Left lung (tissue), 10 donors: ENCODE results near the gene ANKMY2. TPM values are rescaled to one million over a fixed set of nuclear protein-coding genes. Genes with fewer than 3 reads are reported as not detected.

Experiments
- ATAC-seq: fragments of 200-7000 bp; cut with Tn5 transposase; one replicate; pipeline ENCODE4 v1.9.1; 2020; ENCODE audit warnings: moderate library complexity
- DNase-seq, 4 donors: peaks; one replicate each; pipeline ENCODE4 v3.0.0-alpha.2; 2013 to 2020
- H3K27ac ChIP-seq, 2 donors: fragments of 200-600 bp; sonication (generic) in 1 of 2; one replicate each; pipeline versions ENCODE4 v1.5.0 to v1.8.0; 2020 to 2021
- H3K27me3 ChIP-seq, 2 donors: fragments of 200-600 bp; sonication (generic) in 1 of 2; one replicate each; pipeline versions ENCODE4 v1.5.0 to v1.8.0; 2020 to 2021
- H3K36me3 ChIP-seq, 2 donors: fragments of 200-600 bp; sonication (generic) in 1 of 2; one replicate each; pipeline versions ENCODE4 v1.5.0 to v1.8.0; 2020 to 2021
- H3K4me1 ChIP-seq, 2 donors: fragments of 200-600 bp; one replicate each; pipeline ENCODE4 v1.8.0; 2021
- H3K4me3 ChIP-seq, 2 donors: fragments of 200-600 bp; sonication (generic) in 1 of 2; one replicate each; pipeline versions ENCODE4 v1.5.0 to v1.8.0; 2020 to 2021; ENCODE audit warnings: mild to moderate bottlenecking in 1 of 2
- H3K9me3 ChIP-seq, 2 donors: fragments of 200-600 bp; sonication (generic) in 1 of 2; one replicate each; pipeline versions ENCODE4 v1.5.0 to v1.8.0; 2020 to 2021
- CTCF ChIP-seq, 2 donors: fragments of 200-600 bp; sonication (generic) in 1 of 2; IDR thresholded peaks; one replicate each; pipeline versions ENCODE4 v1.5.0 to v1.8.0; 2021; ENCODE audit warnings: antibody characterized with exemption in 2 of 2
- intact Hi-C, 2 donors: fragments of 100-400 bp; cut with DNase I; formaldehyde crosslinking; loops; one replicate each; pipeline versions ENCODE4 v1.11.2 to v1.14.2; 2022
- polyA plus RNA-seq, 6 donors: library from polyadenylated mRNA; unstranded; fragments of 120-200 nt; gene quantifications; one replicate each; pipeline ENCODE4 v1.2.1, GENCODE V29; 2013; ENCODE audit not compliant: insufficient read length in 6 of 6
- total RNA-seq, 2 donors: library from RNA; stranded (reverse); fragmentation: NEBNext Ultra II Directional; extraction: Animal tissue kit (Norgen Biotek cat#: 25700); gene quantifications; one replicate each; pipeline ENCODE4 v1.2.1, GENCODE V29; 2021
- donor health status: DM: no; HTN: yes; CAD: no.
- donor health status: DM: no; HTN: no; CAD: no.

ANKMY2 gene
- total and polyA plus RNA-seq, 8 donors = 11.8 to 40.7 (median 34.6) TPM

DNA sequence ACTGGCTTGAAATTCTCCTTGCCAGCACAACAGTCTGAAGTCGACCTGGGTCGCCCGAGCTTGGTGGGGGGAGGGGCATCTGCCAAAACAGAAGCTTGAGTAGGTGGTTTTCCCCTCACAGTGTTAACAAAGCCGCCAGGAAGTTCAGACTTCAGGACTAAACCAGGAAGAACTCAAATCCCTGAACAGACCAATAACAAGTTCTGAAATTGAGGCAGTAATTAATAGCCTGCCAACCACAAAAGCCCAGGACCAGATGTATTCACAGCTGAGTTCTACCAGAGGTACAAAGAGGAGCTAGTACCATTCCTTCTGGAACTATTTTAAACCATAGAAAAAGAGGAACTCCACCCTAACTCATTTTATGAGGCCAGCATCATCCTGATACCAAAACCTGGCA lies 73.6 kb downstream of the ANKMY2 start:
- no peak for TF ChIP-seq CTCF (IDR thresholded peaks at IDR 0.05)
- no peak for ATAC-seq
- Histone ChIP-seq H3K27me3 (no peaks in the 10 kb centered on the region), H3K36me3 (no peaks in the 10 kb centered on the region), H3K4me1 (no peaks in the 10 kb centered on the region), H3K27ac (no peak overlapping the region), H3K9me3 (no peaks in the 10 kb centered on the region), H3K4me3 (no peak overlapping the region)
- no peak for DNase-seq
- intact Hi-C loops = no loop called here

DNA sequence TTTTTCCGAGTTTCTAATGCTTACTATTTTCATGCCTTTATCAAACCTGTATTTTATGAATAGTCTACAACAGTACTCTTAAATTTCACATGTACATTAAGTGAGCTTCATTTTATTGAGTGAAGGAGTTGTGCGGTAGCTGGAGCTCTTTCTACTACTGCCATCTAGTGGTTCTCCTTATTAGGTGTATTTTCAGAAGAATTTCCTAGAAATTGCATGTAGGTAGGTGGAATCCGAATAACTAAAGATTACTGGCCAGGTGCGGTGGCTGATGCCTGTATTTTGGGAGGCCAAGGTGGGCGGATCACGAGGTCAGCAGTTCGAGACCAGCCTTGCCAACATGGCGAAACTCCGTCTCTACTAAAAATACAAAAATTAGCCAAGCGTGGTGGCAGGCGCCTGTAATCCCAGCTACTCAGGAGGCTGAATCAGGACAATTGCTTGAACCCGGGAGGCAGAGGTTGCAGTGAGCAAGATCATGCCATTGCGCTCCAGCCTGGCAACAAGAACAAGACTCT lies 80.6 kb downstream of the ANKMY2 start:
- H3K27me3 ChIP-seq = no peaks in the 10 kb centered on the region
- ATAC-seq = peak; percentile 87
- DNase-seq = peak in 2 of 4 donors; percentile 37 to 62
- no peaks in the 10 kb centered on the region for H3K9me3 ChIP-seq
- H3K36me3 ChIP-seq = no peaks in the 10 kb centered on the region
- peak; percentile 59 to 65 for TF ChIP-seq CTCF (IDR thresholded peaks at IDR 0.05)
- intact Hi-C loops = loop anchor here in 1 of 2 donors (10.0 kb wide), 1 partner anchor 490 kb away; no protein-coding TSS in a partner anchor
- H3K4me3 ChIP-seq = no peak overlapping the region
- no peaks in the 10 kb centered on the region for H3K4me1 ChIP-seq
- no peak overlapping the region for H3K27ac ChIP-seq

DNA sequence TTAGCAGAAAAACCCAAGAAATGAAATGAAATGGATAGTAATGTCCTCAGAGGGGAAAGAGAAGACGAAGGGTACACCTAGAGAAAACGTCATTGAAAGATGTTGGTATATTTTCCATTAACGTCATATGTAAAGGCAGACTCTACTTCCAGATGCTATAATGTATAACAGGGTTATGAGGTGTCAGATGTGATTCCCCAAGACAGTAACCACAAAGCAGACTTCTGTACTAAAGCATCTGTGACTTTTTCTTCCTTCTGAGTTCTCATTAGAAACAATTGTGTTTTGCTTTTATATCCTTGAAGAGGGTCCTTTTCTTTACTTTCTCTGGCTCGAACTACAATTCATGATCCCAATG lies 81.6 kb downstream of the ANKMY2 start:
- H3K36me3 ChIP-seq = no peaks in the 10 kb centered on the region
- ATAC-seq (no peak), DNase-seq (no peak)
- no peaks in the 10 kb centered on the region for H3K4me1 ChIP-seq
- H3K27ac ChIP-seq = no peak overlapping the region
- H3K27me3 ChIP-seq = no peaks in the 10 kb centered on the region
- no peaks in the 10 kb centered on the region for H3K9me3 ChIP-seq
- H3K4me3 ChIP-seq = no peak overlapping the region
- TF ChIP-seq CTCF (IDR thresholded peaks at IDR 0.05) = no peak
- intact Hi-C loops = loop anchor here in 1 of 2 donors (10.0 kb wide), 1 partner anchor 489 kb away; no protein-coding TSS in a partner anchor

- H3K4me3 ChIP-seq = peak overlapping the region in 1 of 2 donors; percentile 15
- no peaks in the 10 kb centered on the region for H3K36me3 ChIP-seq
- ATAC-seq = no peak
- no peaks in the 10 kb centered on the region for H3K27me3 ChIP-seq
- DNase-seq = no peak
- no peaks in the 10 kb centered on the region for H3K9me3 ChIP-seq
- H3K27ac ChIP-seq = no peak overlapping the region
- no peak for TF ChIP-seq CTCF (IDR thresholded peaks at IDR 0.05)
- intact Hi-C loops = loop anchor here in 1 of 2 donors (10.0 kb wide), 1 partner anchor 489 kb away; no protein-coding TSS in a partner anchor
- no peaks in the 10 kb centered on the region for H3K4me1 ChIP-seq
These were observed 82.1 kb downstream of the ANKMY2 start for GRCh38 chr7:16563281-16564022.

GRCh38 chr7:16562456-16563220 lies 82.9 kb downstream of the ANKMY2 start:
- Histone ChIP-seq H3K9me3 (no peaks in the 10 kb centered on the region), H3K4me3 (peak overlapping the region in 1 of 2 donors; percentile 15), H3K36me3 (no peaks in the 10 kb centered on the region), H3K4me1 (no peaks in the 10 kb centered on the region), H3K27me3 (no peaks in the 10 kb centered on the region), H3K27ac (no peak overlapping the region)
- TF ChIP-seq CTCF (IDR thresholded peaks at IDR 0.05) = no peak
- ATAC-seq (no peak), DNase-seq (no peak)
- intact Hi-C loops = loop anchor here in 1 of 2 donors (10.0 kb wide), 1 partner anchor 488 kb away; no protein-coding TSS in a partner anchor
